Activated CD8-positive, alpha-beta memory T cell treated with anti-CD3 and anti-CD28 coated beads, Interleukin-2, amount 10 ng/mL, durations not matched to agents 7 days and 5 days (primary cell): ENCODE measurements around the gene ZNF502. TPM values are rescaled to one million over a fixed set of nuclear protein-coding genes. Genes with fewer than 3 reads are reported as not detected.
"Not testable (repeated sequence)": the region's sequence is repeated elsewhere in the genome, so short reads cannot be mapped to it uniquely, and the experiment has no call there.

ENCODE experiments used
- ATAC-seq: fragments of 150-1000 bp; cut with Tn5 transposase; one replicate; pipeline ENCODE4 v1.10.0; 2021; ENCODE audit warnings: moderate library complexity
- CTCF ChIA-PET: fragments of 350-600 bp; sonication (Branson Sonifier 250); formaldehyde crosslinking; loops from one replicate; lab custom pipeline; 2021; ENCODE audit warnings: antibody characterized with exemption; lab: Charles Lee
- DNase-seq: peaks from one replicate; pipeline ENCODE4 v3.0.0-alpha.2; 2020
- H3K27ac Mint-ChIP-seq: one replicate; pipeline ENCODE4 v1.8.0; 2021; ENCODE audit warnings: mild to moderate bottlenecking, mixed read lengths
- H3K27me3 Mint-ChIP-seq: one replicate; pipeline ENCODE4 v1.8.0; 2021; ENCODE audit warnings: mixed read lengths
- H3K36me3 Mint-ChIP-seq: one replicate; pipeline ENCODE4 v1.8.0; 2021; ENCODE audit warnings: mild to moderate bottlenecking, mixed read lengths
- H3K4me1 Mint-ChIP-seq: one replicate; pipeline ENCODE4 v1.8.0; 2021; ENCODE audit warnings: mixed read lengths
- H3K4me3 Mint-ChIP-seq: one replicate; pipeline ENCODE4 v1.8.0; 2021; ENCODE audit warnings: mild to moderate bottlenecking, moderate library complexity, mixed read lengths
- H3K9me3 Mint-ChIP-seq: one replicate; pipeline ENCODE4 v1.8.0; 2022; ENCODE audit warnings: low read depth, mixed read lengths
- total RNA-seq, 2 experiments: library from RNA; stranded (reverse); gene quantifications; one replicate each; pipeline ENCODE4 v1.2.3, GENCODE V29; 2021

Gene ZNF502
- 1 to 10 TPM; 1.1 to 1.3 TPM for total RNA-seq

DNA sequence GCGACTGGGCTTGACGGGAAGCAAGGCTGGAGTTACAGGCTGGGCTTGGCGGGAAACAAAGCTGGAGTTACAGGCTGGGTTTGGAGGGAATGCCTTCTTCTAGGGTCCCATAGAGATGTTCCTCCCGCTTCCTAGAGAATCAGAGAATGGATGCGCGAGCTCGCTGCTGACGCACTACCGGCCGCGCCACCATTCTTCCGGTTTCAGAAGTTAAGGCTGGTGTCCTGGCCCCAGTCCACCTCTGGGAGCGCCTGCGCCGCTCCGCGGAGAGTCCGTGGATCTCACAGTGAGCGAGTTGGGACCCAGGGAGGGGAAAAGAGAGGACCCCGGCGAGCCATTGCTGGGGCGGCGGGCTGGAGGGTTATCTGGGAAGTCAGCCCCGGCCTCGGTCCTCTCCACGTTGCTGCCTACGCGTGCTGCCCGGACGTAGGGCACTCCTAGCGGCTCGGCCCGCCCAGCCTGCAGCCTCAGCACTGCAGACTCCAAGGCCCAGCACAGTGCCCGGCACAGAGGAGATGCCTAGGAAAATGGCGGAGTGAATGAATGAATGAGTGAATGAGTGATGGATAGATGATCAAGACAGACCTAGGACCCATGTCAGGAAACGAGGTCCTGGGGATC, at the start of gene ZNF502:
Gene ZNF502 (plus strand): TSS at position 206 of the 621 bp plus-strand sequence. CDS start 7,602 bp downstream, outside the sequence.
- DNase-seq (peak; percentile 62), ATAC-seq (peak; percentile 39)
- peaks cover 12% of the 10 kb centered on the region for H3K4me1 Mint-ChIP-seq
- peak within 1 kb of the TSS; percentile 76 for H3K4me3 Mint-ChIP-seq
- CTCF ChIA-PET: interaction anchor here (0.9 kb wide), 1 partner anchor 10 kb away, joined by 3 read pairs; no protein-coding TSS in a partner anchor
- peaks cover 37% of the 10 kb centered on the region for H3K9me3 Mint-ChIP-seq
- peaks cover 33% of the 10 kb centered on the region for H3K36me3 Mint-ChIP-seq
- peaks cover 7% of the 10 kb centered on the region for H3K27me3 Mint-ChIP-seq
- H3K27ac Mint-ChIP-seq: peak within 1 kb of the TSS; percentile 60

GRCh38 chr3:44665173-44665572, 47.3 kb upstream of the ZNF502 start:
- DNase-seq (no peak), ATAC-seq (no peak)
- Mint-ChIP-seq H3K36me3 (peaks cover 14% of the 10 kb centered on the region), H3K9me3 (peaks cover 12% of the 10 kb centered on the region), H3K27me3 (no peaks in the 10 kb centered on the region), H3K4me3 (no peak overlapping the region), H3K4me1 (no peaks in the 10 kb centered on the region), H3K27ac (no peak overlapping the region)
- CTCF ChIA-PET: no interaction called here

- Mint-ChIP-seq H3K4me1 (no peaks in the 10 kb centered on the region), H3K27me3 (no peaks in the 10 kb centered on the region), H3K36me3 (peaks cover 7% of the 10 kb centered on the region), H3K27ac (no peak overlapping the region), H3K9me3 (peaks cover 8% of the 10 kb centered on the region), H3K4me3 (no peak overlapping the region)
- DNase-seq (no peak), ATAC-seq (no peak)
- CTCF ChIA-PET: no interaction called here
Observed at GRCh38 chr3:44666346-44666745, 46.1 kb upstream of the ZNF502 start.

- Mint-ChIP-seq H3K27me3 (no peaks in the 10 kb centered on the region), H3K9me3 (peaks cover 21% of the 10 kb centered on the region), H3K27ac (no peak overlapping the region), H3K4me1 (no peaks in the 10 kb centered on the region), H3K4me3 (no peak overlapping the region), H3K36me3 (peaks cover 1% of the 10 kb centered on the region)
- ATAC-seq (no peak), DNase-seq (no peak)
- CTCF ChIA-PET: no interaction called here
Observed at GRCh38 chr3:44669760-44670159, 42.7 kb upstream of the ZNF502 start.

- peaks cover 13% of the 10 kb centered on the region for H3K9me3 Mint-ChIP-seq
- H3K27ac Mint-ChIP-seq, ATAC-seq, H3K4me3 Mint-ChIP-seq, H3K27me3 Mint-ChIP-seq, H3K36me3 Mint-ChIP-seq, DNase-seq, CTCF ChIA-PET, H3K4me1 Mint-ChIP-seq: not testable (repeated sequence)
Observed at GRCh38 chr3:44673466-44673865, 39.0 kb upstream of the ZNF502 start.

- Mint-ChIP-seq H3K27me3 (no peaks in the 10 kb centered on the region), H3K27ac (no peak overlapping the region), H3K36me3 (no peaks in the 10 kb centered on the region), H3K9me3 (peaks cover 13% of the 10 kb centered on the region), H3K4me1 (no peaks in the 10 kb centered on the region), H3K4me3 (no peak overlapping the region)
- DNase-seq (no peak), ATAC-seq (no peak)
- CTCF ChIA-PET: no interaction called here
Observed at GRCh38 chr3:44674211-44674610, 38.2 kb upstream of the ZNF502 start.

DNA sequence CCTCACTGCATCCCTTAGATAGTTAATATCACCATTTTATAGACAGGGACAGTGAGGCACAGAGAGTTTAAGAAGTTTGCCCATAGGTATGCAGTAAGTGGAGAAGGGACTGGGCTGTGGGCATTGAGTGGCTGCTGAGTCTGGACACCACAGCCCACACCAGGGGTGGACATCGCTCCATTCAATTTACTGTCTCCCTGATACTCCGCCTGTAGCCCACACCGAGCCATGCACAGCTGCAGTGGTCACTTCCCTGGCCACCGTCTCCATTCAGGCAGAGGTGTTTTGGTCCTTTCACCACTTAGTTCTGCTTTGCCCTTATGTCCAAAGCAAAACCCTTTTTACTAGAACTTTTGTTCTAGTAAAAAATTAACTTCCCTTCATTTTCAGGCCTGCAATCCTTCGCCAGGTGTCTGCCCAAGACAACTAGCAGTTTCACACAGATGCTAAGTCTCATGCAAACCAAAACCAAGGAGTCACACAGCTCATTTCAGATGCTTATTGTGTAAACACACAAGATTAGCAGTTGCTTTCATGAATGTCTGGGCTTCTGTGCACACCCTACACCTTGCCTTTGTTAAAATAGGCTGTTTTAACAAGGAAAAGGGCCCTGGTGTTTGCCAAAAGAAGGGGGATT, 33.9 kb upstream of the ZNF502 start:
- ATAC-seq: no peak
- no peak for DNase-seq
- Mint-ChIP-seq H3K27me3 (no peaks in the 10 kb centered on the region), H3K4me1 (no peaks in the 10 kb centered on the region), H3K36me3 (peaks cover 9% of the 10 kb centered on the region), H3K4me3 (no peak overlapping the region), H3K27ac (no peak overlapping the region), H3K9me3 (peaks cover 16% of the 10 kb centered on the region)
- CTCF ChIA-PET: no interaction called here

DNA sequence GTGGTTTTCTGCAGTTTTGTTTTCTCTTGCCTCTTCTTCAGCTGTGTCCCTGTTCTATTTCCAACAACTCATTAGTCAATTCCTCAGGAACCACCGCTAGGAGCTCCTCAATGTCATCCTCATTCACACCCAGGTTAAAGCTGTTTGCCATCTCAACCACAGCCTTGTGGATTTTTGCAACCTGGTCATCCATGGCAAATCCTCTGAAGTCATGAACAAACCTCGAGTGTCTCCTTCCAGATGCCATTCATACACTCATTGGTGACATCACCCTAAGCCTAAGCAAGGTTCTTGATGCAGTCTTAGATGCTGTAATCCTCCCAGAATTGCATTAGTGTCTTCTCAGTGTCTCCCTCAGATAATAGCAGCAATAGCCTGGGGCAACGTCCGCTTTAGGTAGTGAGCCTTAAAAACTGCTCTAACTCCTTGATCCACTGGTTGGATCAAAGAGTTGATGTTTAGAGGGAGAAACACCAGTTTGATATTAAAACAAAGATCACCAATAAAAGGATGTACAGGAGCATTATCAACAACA, 31.5 kb upstream of the ZNF502 start:
- Mint-ChIP-seq H3K27ac (no peak overlapping the region), H3K36me3 (peaks cover 23% of the 10 kb centered on the region), H3K27me3 (peaks cover 3% of the 10 kb centered on the region), H3K4me1 (peaks cover 7% of the 10 kb centered on the region), H3K4me3 (no peak overlapping the region), H3K9me3 (peaks cover 16% of the 10 kb centered on the region)
- no peak for DNase-seq
- CTCF ChIA-PET: interaction anchor here (0.7 kb wide), 1 partner anchor 863 kb away, joined by 4 read pairs; no protein-coding TSS in a partner anchor
- ATAC-seq: no peak

- no peak for DNase-seq
- Mint-ChIP-seq H3K36me3 (peaks cover 30% of the 10 kb centered on the region), H3K9me3 (peaks cover 24% of the 10 kb centered on the region), H3K27ac (no peak overlapping the region), H3K4me3 (no peak overlapping the region), H3K4me1 (peaks cover 7% of the 10 kb centered on the region), H3K27me3 (peaks cover 8% of the 10 kb centered on the region)
- no peak for ATAC-seq
- CTCF ChIA-PET: interaction anchor here (0.8 kb wide), 1 partner anchor 150 kb away, joined by 4 read pairs; no protein-coding TSS in a partner anchor
Observed at GRCh38 chr3:44682182-44682896, 30.1 kb upstream of the ZNF502 start.

- peaks cover 8% of the 10 kb centered on the region for H3K27me3 Mint-ChIP-seq
- DNase-seq: peak; percentile 66
- peaks cover 32% of the 10 kb centered on the region for H3K36me3 Mint-ChIP-seq
- peaks cover 34% of the 10 kb centered on the region for H3K9me3 Mint-ChIP-seq
- peak; percentile 65 for ATAC-seq
- peak overlapping the region; percentile 63 for H3K4me3 Mint-ChIP-seq
- peaks cover 7% of the 10 kb centered on the region for H3K4me1 Mint-ChIP-seq
- no peak overlapping the region for H3K27ac Mint-ChIP-seq
- CTCF ChIA-PET: no interaction called here
Observed at GRCh38 chr3:44685128-44685800, 27.2 kb upstream of the ZNF502 start.

DNA sequence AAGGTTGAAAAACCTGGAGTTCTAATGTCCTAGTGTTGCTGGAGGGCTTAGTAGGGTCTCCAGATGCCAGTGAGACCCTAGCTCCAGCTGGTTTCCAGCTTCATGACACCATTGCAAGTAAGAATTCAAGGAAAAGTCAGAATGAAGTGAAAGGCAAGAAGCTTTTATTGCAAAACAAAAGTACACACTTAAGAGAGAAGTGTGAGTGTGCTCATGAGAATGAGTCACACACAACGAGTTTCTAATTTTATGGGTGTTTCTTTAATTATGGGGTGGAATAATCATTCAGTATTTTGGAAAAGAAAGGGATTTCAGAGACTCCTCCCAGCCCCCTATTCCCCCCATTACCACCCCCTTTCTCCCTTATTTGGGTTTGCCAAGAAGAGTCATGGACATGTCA, 24.6 kb upstream of the ZNF502 start:
- peaks cover 8% of the 10 kb centered on the region for H3K27me3 Mint-ChIP-seq
- H3K36me3 Mint-ChIP-seq: peaks cover 26% of the 10 kb centered on the region
- CTCF ChIA-PET: no interaction called here
- no peak overlapping the region for H3K27ac Mint-ChIP-seq
- ATAC-seq: no peak
- H3K4me1 Mint-ChIP-seq: peaks cover 7% of the 10 kb centered on the region
- DNase-seq: no peak
- H3K9me3 Mint-ChIP-seq: peaks cover 31% of the 10 kb centered on the region
- no peak overlapping the region for H3K4me3 Mint-ChIP-seq

GRCh38 chr3:44721231-44722102, 9.0 kb downstream of the ZNF502 start:
- no peak overlapping the region for H3K27ac Mint-ChIP-seq
- CTCF ChIA-PET: no interaction called here
- no peaks in the 10 kb centered on the region for H3K4me1 Mint-ChIP-seq
- DNase-seq (no peak), ATAC-seq (no peak)
- no peaks in the 10 kb centered on the region for H3K27me3 Mint-ChIP-seq
- H3K36me3 Mint-ChIP-seq: peaks cover 56% of the 10 kb centered on the region
- no peak overlapping the region for H3K4me3 Mint-ChIP-seq
- H3K9me3 Mint-ChIP-seq: peaks cover 58% of the 10 kb centered on the region
